Gastroesophageal sphincter (tissue), 4 donors: ENCODE measurements around the gene SPATA6L. TPM values are rescaled to one million over a fixed set of nuclear protein-coding genes. Genes with fewer than 3 reads are reported as not detected.

Experiments
- ATAC-seq: fragments of 150-250 bp; one replicate; pipeline ENCODE4 v1.9.1; 2016; ENCODE audit warnings: mild to moderate bottlenecking, moderate library complexity
- H3K27ac ChIP-seq, 4 donors: fragments of 200-600 bp; sonication (generic) in 3 of 4; 1 replicate in 3 of 4; 2 replicates in 1 of 4; pipeline ENCODE4 v1.5.1; 2016 to 2019
- H3K27me3 ChIP-seq: fragments of 200-600 bp; sonication (generic); one replicate; pipeline ENCODE4 v1.5.1; 2019
- H3K36me3 ChIP-seq, 2 donors: fragments of 200-600 bp; sonication (generic); one replicate each; pipeline ENCODE4 v1.5.1; 2019; ENCODE audit warnings: control low read depth in 1 of 2
- H3K4me1 ChIP-seq, 3 donors: fragments of 200-600 bp; sonication (generic); 1 replicate in 2 of 3; 2 replicates in 1 of 3; pipeline ENCODE4 v1.5.1; 2016 to 2019; ENCODE audit warnings: control low read depth in 2 of 3
- H3K4me3 ChIP-seq, 2 donors: fragments of 200-600 bp; sonication (generic); one replicate each; pipeline ENCODE4 v1.5.1; 2019; ENCODE audit warnings: mild to moderate bottlenecking in 1 of 2, moderate library complexity in 1 of 2
- H3K9me3 ChIP-seq, 3 donors: fragments of 200-600 bp; sonication (generic); one replicate each; pipeline ENCODE4 v1.5.1; 2017 to 2019; ENCODE audit warnings: control low read depth in 2 of 3
- EP300 ChIP-seq: sonication (generic); formaldehyde crosslinking; IDR thresholded peaks from one replicate; pipeline ENCODE4 v1.6.1; 2017; ENCODE audit warnings: antibody characterized with exemption, mild to moderate bottlenecking
- POLR2A ChIP-seq, 2 donors: fragments of 450-650 bp; IDR thresholded peaks; one replicate each; pipeline ENCODE4 v1.6.1; 2017; ENCODE audit warnings: antibody characterized with exemption in 2 of 2, mild to moderate bottlenecking in 2 of 2, moderate library complexity in 1 of 2
- POLR2AphosphoS5 ChIP-seq: sonication (generic); formaldehyde crosslinking; IDR thresholded peaks from one replicate; pipeline ENCODE4 v1.6.1; 2017; ENCODE audit warnings: antibody characterized with exemption
- WGBS, 2 donors: methylation state at CpG; one replicate each; pipeline ENCODE4 v1.1.5; 2018; ENCODE audit warnings: low coverage in 1 of 2; 5-methylcytosine and 5-hydroxymethylcytosine counted together
- total RNA-seq, 4 donors: library from RNA; depleted of rRNA; stranded (reverse); fragments of >200 nt; gene quantifications; one replicate each; pipeline ENCODE4 v1.1.0, GENCODE V29; 2016
- TF ChIP-seq, protein P1 (sequence below), 4 experiments: fragments of 200-600 bp in 2 of 4; fragments of 450-650 bp in 2 of 4; sonication (generic) in 1 of 4; IDR thresholded peaks; one replicate each; pipeline ENCODE4 v1.5.1; 2017 to 2019; ENCODE audit warnings: antibody characterized with exemption in 4 of 4, mild to moderate bottlenecking in 2 of 4, moderate library complexity in 2 of 4

The SPATA6L gene
- total RNA-seq, 4 donors from 2014 or later, result 0.69 to 1.9 (median 0.83) TPM

DNA sequence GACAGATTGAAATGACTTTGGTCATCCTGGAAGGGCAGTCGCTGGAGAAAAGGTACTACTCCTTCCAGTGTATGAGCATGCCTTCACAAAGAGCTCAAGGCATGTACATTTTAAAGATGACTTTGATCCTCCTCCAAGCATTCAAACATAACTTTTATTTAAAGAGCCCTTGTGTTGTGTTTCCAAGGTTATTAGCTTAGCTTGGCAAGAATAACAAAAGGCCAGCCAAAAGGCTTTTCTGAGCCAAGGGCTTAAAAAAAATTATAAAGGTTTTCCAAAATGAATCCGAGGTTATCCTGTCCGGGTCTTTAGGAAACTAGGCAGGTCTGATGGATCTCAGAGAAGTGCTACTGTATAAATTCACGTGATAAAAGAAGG is 75.2 kb downstream of the SPATA6L start:
- H3K4me3 ChIP-seq, result no peak overlapping the region
- WGBS, 2 donors, result 17 to 22% methylated on average over 3 to 4 of the region's 4 CpGs
- H3K9me3 ChIP-seq, result no peaks in the 10 kb centered on the region
- peaks cover 0 to 35% (median 10%) of the 10 kb centered on the region in 3 donors for H3K4me1 ChIP-seq
- H3K27ac ChIP-seq, result peak overlapping the region in 1 of 4 donors; percentile 17
- ATAC-seq, result no peak
- no peaks in the 10 kb centered on the region for H3K36me3 ChIP-seq
- H3K27me3 ChIP-seq, result no peaks in the 10 kb centered on the region
- TF ChIP-seq EP300 (no peak), POLR2A (IDR thresholded peaks at IDR 0.05) (no peak), POLR2AphosphoS5 (no peak)

DNA sequence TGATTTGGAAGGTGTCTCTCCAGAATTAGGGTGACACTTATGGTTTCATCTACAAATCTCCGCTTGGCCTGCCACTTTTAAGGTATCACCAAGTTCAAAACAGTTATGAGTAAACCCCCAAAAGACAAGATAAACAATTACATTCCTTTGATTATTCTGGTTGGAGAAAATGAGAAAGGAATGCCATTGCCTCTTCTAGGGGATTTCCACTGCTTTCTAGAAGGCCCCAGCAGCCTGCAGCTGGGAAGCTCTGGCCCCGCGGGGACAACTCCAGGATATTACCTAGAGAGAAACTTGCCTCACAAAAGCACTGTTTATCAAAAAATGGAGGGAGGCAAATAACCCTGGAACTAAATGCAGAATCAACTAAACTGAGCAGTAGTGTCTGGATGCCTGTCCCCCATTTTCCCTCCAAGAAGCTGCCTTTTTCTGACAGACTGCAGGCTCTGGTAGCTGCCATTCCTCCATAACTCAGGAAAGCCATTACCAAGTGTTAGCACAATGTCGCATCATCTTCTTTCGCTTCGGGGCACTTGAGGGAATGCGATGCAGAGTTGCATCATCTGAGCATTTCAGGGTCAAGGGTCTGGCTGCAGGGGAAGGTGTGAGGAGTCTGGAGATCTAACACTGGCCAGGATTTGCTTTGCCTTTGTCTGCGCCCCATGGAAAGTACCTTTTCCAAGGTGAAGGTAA is 75.7 kb downstream of the SPATA6L start:
- WGBS, 2 donors, result 28 to 68% methylated on average over 3 to 6 of the region's 8 CpGs
- no peaks in the 10 kb centered on the region for H3K9me3 ChIP-seq
- H3K36me3 ChIP-seq, result no peaks in the 10 kb centered on the region
- H3K27me3 ChIP-seq, result no peaks in the 10 kb centered on the region
- TF ChIP-seq POLR2A (IDR thresholded peaks at IDR 0.05), result no peak
- no peak for TF ChIP-seq POLR2AphosphoS5
- no peak for TF ChIP-seq EP300
- TF ChIP-seq, protein P1, sequence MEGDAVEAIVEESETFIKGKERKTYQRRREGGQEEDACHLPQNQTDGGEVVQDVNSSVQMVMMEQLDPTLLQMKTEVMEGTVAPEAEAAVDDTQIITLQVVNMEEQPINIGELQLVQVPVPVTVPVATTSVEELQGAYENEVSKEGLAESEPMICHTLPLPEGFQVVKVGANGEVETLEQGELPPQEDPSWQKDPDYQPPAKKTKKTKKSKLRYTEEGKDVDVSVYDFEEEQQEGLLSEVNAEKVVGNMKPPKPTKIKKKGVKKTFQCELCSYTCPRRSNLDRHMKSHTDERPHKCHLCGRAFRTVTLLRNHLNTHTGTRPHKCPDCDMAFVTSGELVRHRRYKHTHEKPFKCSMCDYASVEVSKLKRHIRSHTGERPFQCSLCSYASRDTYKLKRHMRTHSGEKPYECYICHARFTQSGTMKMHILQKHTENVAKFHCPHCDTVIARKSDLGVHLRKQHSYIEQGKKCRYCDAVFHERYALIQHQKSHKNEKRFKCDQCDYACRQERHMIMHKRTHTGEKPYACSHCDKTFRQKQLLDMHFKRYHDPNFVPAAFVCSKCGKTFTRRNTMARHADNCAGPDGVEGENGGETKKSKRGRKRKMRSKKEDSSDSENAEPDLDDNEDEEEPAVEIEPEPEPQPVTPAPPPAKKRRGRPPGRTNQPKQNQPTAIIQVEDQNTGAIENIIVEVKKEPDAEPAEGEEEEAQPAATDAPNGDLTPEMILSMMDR (IDR thresholded peaks at IDR 0.05), result no peak
- H3K4me3 ChIP-seq, result no peak overlapping the region
- H3K4me1 ChIP-seq, result peaks cover 0 to 30% (median 7%) of the 10 kb centered on the region in 3 donors
- H3K27ac ChIP-seq, result peak overlapping the region in 1 of 4 donors; percentile 17
- ATAC-seq, result peak; percentile 19

DNA sequence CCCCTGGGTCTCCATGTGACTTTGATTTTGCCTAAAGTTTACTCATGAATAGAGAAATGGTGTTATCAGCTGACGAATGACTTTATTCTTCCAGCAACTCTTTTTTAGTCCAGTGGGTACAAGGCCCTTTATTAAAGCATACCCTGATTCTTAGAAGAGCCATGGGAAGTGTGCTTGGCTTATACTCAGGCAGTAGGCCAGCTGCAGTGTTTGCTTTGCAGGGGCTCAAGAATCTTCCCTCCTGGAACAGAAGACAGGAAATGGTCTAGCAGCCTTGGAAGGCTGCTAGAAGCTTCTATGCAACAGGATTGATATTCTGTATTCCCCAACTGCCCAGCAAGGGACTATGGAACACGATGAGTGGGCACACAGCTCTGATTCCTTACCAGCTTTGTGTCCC is 77.6 kb downstream of the SPATA6L start:
- WGBS, 2 donors, result 73 to 80% methylated on average over 2 of the region's 2 CpGs
- Histone ChIP-seq H3K9me3 (no peaks in the 10 kb centered on the region), H3K4me1 (peaks cover 0 to 27% (median 7%) of the 10 kb centered on the region in 3 donors), H3K27ac (no peak overlapping the region), H3K27me3 (no peaks in the 10 kb centered on the region), H3K36me3 (peaks cover 0 to 6% of the 10 kb centered on the region in 2 donors), H3K4me3 (no peak overlapping the region)
- TF ChIP-seq POLR2AphosphoS5 (no peak), EP300 (no peak), POLR2A (IDR thresholded peaks at IDR 0.05) (no peak)
- TF ChIP-seq, protein P1 (IDR thresholded peaks at IDR 0.05), result no peak
- ATAC-seq, result no peak

DNA sequence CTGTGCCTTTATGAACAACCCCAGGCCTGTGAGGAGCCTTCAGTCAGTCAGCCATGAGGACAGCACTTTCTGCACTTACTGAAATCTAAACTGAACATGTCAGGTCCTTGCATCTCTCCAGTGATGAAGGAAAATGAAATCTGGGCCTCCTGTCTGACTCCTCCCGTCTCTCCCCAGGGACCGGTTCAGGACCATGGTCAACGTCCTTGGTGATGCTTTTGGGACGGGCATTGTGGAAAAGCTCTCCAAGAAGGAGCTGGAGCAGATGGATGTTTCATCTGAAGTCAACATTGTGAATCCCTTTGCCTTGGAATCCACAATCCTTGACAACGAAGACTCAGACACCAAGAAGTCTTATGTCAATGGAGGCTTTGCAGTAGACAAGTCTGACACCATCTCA is 81.1 kb downstream of the SPATA6L start:
- peaks cover 0 to 18% (median 0%) of the 10 kb centered on the region in 3 donors for H3K4me1 ChIP-seq
- H3K9me3 ChIP-seq, result no peaks in the 10 kb centered on the region
- no peak overlapping the region for H3K27ac ChIP-seq
- no peaks in the 10 kb centered on the region for H3K27me3 ChIP-seq
- peaks cover 0 to 13% of the 10 kb centered on the region in 2 donors for H3K36me3 ChIP-seq
- TF ChIP-seq EP300 (no peak), POLR2A (IDR thresholded peaks at IDR 0.05) (no peak), POLR2AphosphoS5 (no peak)
- TF ChIP-seq, protein P1 (IDR thresholded peaks at IDR 0.05), result no peak
- no peak for ATAC-seq
- 84 to 90% methylated on average over 3 to 4 of the region's 5 CpGs for WGBS, 2 donors
- no peak overlapping the region for H3K4me3 ChIP-seq

DNA sequence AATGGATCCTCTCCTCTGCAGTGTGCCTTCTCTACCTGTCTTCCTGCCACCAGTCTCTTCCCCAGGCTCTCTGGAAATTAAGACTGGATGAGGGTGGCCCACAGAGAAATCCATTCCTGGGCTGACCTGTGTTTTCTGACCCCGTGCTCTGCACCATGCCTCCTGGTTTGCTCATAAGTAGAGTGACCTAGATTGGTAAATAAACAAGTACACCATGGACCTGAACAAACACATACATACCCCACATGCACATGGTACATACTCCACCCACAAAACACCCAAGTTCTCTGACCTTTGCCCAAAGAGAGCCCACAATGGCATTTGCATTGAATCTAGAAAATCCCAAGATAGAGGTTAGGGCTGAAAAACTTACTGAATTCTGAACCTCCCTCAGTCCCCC is 81.6 kb downstream of the SPATA6L start:
- Histone ChIP-seq H3K27ac (no peak overlapping the region), H3K27me3 (no peaks in the 10 kb centered on the region), H3K4me1 (peaks cover 0 to 21% (median 0%) of the 10 kb centered on the region in 3 donors), H3K4me3 (no peak overlapping the region), H3K36me3 (peaks cover 0 to 13% of the 10 kb centered on the region in 2 donors), H3K9me3 (no peaks in the 10 kb centered on the region)
- ATAC-seq, result no peak
- TF ChIP-seq, protein P1 (IDR thresholded peaks at IDR 0.05), result no peak
- no peak for TF ChIP-seq POLR2A (IDR thresholded peaks at IDR 0.05)
- no peak for TF ChIP-seq POLR2AphosphoS5
- TF ChIP-seq EP300, result no peak
- WGBS, 2 donors, result no CpG with 5 or more reads among the region's 1 CpG
